NB4 (cell line): ENCODE data around the gene CDK14.
A peak's percentile ranks its signal among the peaks of the same experiment; 100 is the strongest.

ENCODE experiments used
- DNase-seq: peaks from one replicate; pipeline ENCODE4 v3.0.0; 2010; ENCODE audit warnings: low read depth
- H3K4me3 ChIP-seq: one replicate; pipeline ENCODE4 v1.5.1; 2011; ENCODE audit warnings: mild to moderate bottlenecking, low read depth, low read length, moderate library complexity
- CTCF ChIP-seq: IDR thresholded peaks from one replicate; pipeline ENCODE4 v1.5.1; 2012; ENCODE audit warnings: low read depth, low read length
- MYC ChIP-seq: IDR thresholded peaks from 2 replicates; pipeline ENCODE4 v1.6.1; 2011; ENCODE audit warnings: low read depth, low read length
- POLR2A ChIP-seq: IDR thresholded peaks from 2 replicates; pipeline ENCODE4 v1.6.1; 2011; ENCODE audit warnings: mild to moderate bottlenecking; ENCODE audit not compliant: insufficient read length; ENCODE audit errors: extremely low read depth
- TF ChIP-seq, protein P1 (sequence below): IDR thresholded peaks from 2 replicates; pipeline ENCODE4 v1.6.1; 2011; ENCODE audit warnings: low read depth, low read length

The CDK14 gene

GRCh38 chr7:91050677-91051076 lies 454.6 kb downstream of the CDK14 start:
- peak; percentile 8 for DNase-seq
- TF ChIP-seq CTCF (no peak), POLR2A (no peak), MYC (no peak)
- TF ChIP-seq, protein P1, sequence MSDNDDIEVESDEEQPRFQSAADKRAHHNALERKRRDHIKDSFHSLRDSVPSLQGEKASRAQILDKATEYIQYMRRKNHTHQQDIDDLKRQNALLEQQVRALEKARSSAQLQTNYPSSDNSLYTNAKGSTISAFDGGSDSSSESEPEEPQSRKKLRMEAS = no peak
- H3K4me3 ChIP-seq = no peak overlapping the region

- no peak for TF ChIP-seq CTCF
- TF ChIP-seq, protein P1 = no peak
- no peak for TF ChIP-seq POLR2A
- TF ChIP-seq MYC = no peak
- H3K4me3 ChIP-seq = no peak overlapping the region
Measured at GRCh38 chr7:91051966-91052365, 455.8 kb downstream of the CDK14 start.

GRCh38 chr7:91054374-91054773 lies 458.3 kb downstream of the CDK14 start:
- no peak overlapping the region for H3K4me3 ChIP-seq
- no peak for DNase-seq
- TF ChIP-seq CTCF = no peak
- TF ChIP-seq POLR2A = no peak
- no peak for TF ChIP-seq MYC

More at GRCh38 chr7:91051966-91052365, 455.8 kb downstream of the CDK14 start:
- DNase-seq = no peak

- H3K4me3 ChIP-seq = no peak overlapping the region
- TF ChIP-seq CTCF (no peak), POLR2A (no peak), MYC (no peak)
- TF ChIP-seq, protein P1 = no peak
- DNase-seq = no peak
Measured at GRCh38 chr7:91055219-91055618, 459.1 kb downstream of the CDK14 start.

GRCh38 chr7:91062713-91063112 lies 466.6 kb downstream of the CDK14 start:
- H3K4me3 ChIP-seq = no peak overlapping the region

More at GRCh38 chr7:91062713-91063112, 466.6 kb downstream of the CDK14 start:
- DNase-seq = no peak
- TF ChIP-seq POLR2A = no peak
- TF ChIP-seq, protein P1 = no peak
- TF ChIP-seq CTCF = no peak
- no peak for TF ChIP-seq MYC
